GM21717 (cell line): ENCODE measurements around the gene RNF44.

Experiments used
- ATAC-seq: cut with Tn5 transposase; IDR thresholded peaks from one replicate; pipeline ENCODE4 v1.9.1; 2021; ENCODE audit warnings: mild to moderate bottlenecking, moderate library complexity; ENCODE audit not compliant: unreplicated experiment

The RNF44 gene

GRCh38 chr5:176535664-176536131 is 1.5 kb downstream of the RNF44 start:
- ATAC-seq = no peak

GRCh38 chr5:176535101-176535663 is 2.0 kb downstream of the RNF44 start:
- ATAC-seq = no peak

GRCh38 chr5:176534640-176535039 is 2.6 kb downstream of the RNF44 start:
- ATAC-seq = no peak

GRCh38 chr5:176533894-176534611 is 3.1 kb downstream of the RNF44 start:
- no peak for ATAC-seq

GRCh38 chr5:176533390-176533789 is 3.8 kb downstream of the RNF44 start:
- no peak for ATAC-seq

- no peak for ATAC-seq
Observed at GRCh38 chr5:176532795-176533194, 4.4 kb downstream of the RNF44 start.

GRCh38 chr5:176531902-176532493 is 5.2 kb downstream of the RNF44 start:
- ATAC-seq = no peak

- ATAC-seq = no peak
Observed at GRCh38 chr5:176530983-176531901, 6.0 kb downstream of the RNF44 start.

- no peak for ATAC-seq
Observed at GRCh38 chr5:176530393-176530982, 6.7 kb downstream of the RNF44 start.

- no peak for ATAC-seq
Observed at GRCh38 chr5:176529741-176530141, 7.5 kb downstream of the RNF44 start.

GRCh38 chr5:176529116-176529740 is 8.0 kb downstream of the RNF44 start:
- no peak for ATAC-seq

GRCh38 chr5:176528761-176529115 is 8.5 kb downstream of the RNF44 start:
- no peak for ATAC-seq

GRCh38 chr5:176528301-176528700 is 8.9 kb downstream of the RNF44 start:
- ATAC-seq = no peak

GRCh38 chr5:176527246-176528222 is 9.7 kb downstream of the RNF44 start:
- no peak for ATAC-seq

GRCh38 chr5:176526462-176526861 is 10.7 kb downstream of the RNF44 start:
- no peak for ATAC-seq

- ATAC-seq = no peak
Observed at GRCh38 chr5:176525677-176526076, 11.5 kb downstream of the RNF44 start.

GRCh38 chr5:176524987-176525386 is 12.2 kb downstream of the RNF44 start:
- no peak for ATAC-seq

GRCh38 chr5:176524138-176524537 is 13.1 kb downstream of the RNF44 start:
- no peak for ATAC-seq

GRCh38 chr5:176521699-176522263 is 15.4 kb downstream of the RNF44 start:
- no peak for ATAC-seq
